Stomach (tissue), 9 donors: ENCODE data around the gene PELI2. TPM values are rescaled to one million over a fixed set of nuclear protein-coding genes. Genes with fewer than 3 reads are reported as not detected.

Experiments
- DNase-seq, 2 donors: peaks; one replicate each; pipeline versions ENCODE4 v3.0.0 to v3.0.0-alpha.2; 2013 to 2019
- H3K27ac ChIP-seq, 5 donors: fragments of 200-600 bp in 4 of 5; sonication (generic) in 4 of 5; one replicate each; pipeline ENCODE4 v1.5.1; 2013 to 2019; ENCODE audit warnings: mild to moderate bottlenecking in 1 of 5, moderate library complexity in 1 of 5
- H3K27me3 ChIP-seq, 3 donors: fragments of 200-600 bp; sonication (generic); one replicate each; pipeline ENCODE4 v1.5.1; 2017 to 2019; ENCODE audit warnings: mixed run types in 1 of 3
- H3K36me3 ChIP-seq, 4 donors: fragments of 200-600 bp; sonication (generic); 1 replicate in 3 of 4; 2 replicates in 1 of 4; pipeline ENCODE4 v1.5.1; 2016 to 2019
- H3K4me1 ChIP-seq, 4 donors: fragments of 200-600 bp; sonication (generic); one replicate each; pipeline ENCODE4 v1.5.1; 2016 to 2019
- H3K4me3 ChIP-seq, 4 donors: fragments of 200-600 bp; sonication (generic) in 3 of 4; one replicate each; pipeline ENCODE4 v1.5.1; 2016 to 2019; ENCODE audit warnings: mild to moderate bottlenecking in 1 of 4
- H3K9me3 ChIP-seq, 4 donors: fragments of 200-600 bp; sonication (generic); one replicate each; pipeline ENCODE4 v1.5.1; 2016 to 2019
- CTCF ChIP-seq, 7 experiments: fragments of 450-650 bp in 4 of 7; fragments of 200-600 bp in 3 of 7; sonication (generic) in 3 of 7; IDR thresholded peaks; one replicate each; pipeline ENCODE4 v1.5.1; 2016 to 2019; ENCODE audit warnings: antibody characterized with exemption in 7 of 7, control low read depth in 2 of 7, mild to moderate bottlenecking in 1 of 7
- EP300 ChIP-seq: sonication (generic); formaldehyde crosslinking; IDR thresholded peaks from one replicate; pipeline ENCODE4 v1.6.1; 2017; ENCODE audit warnings: antibody characterized with exemption
- POLR2A ChIP-seq, 4 donors: fragments of 450-650 bp; IDR thresholded peaks; one replicate each; pipeline ENCODE4 v1.6.1; 2016; ENCODE audit warnings: antibody characterized with exemption in 4 of 4, control low read depth in 2 of 4, mild to moderate bottlenecking in 1 of 4, moderate library complexity in 1 of 4
- POLR2AphosphoS5 ChIP-seq, 3 donors: sonication (generic); formaldehyde crosslinking; IDR thresholded peaks; one replicate each; pipeline ENCODE4 v1.6.1; 2016; ENCODE audit warnings: antibody characterized with exemption in 3 of 3
- WGBS, 5 donors: extraction: QIAGEN DNeasy Blood & Tissue Kit in 3 of 5; methylation state at CpG; one replicate each; pipeline versions ENCODE4 v1.1.5 to v1.1.7; 2013 to 2018; 5-methylcytosine and 5-hydroxymethylcytosine counted together
- intact Hi-C: fragments of 100-400 bp; cut with DNase I; formaldehyde crosslinking; loops from one replicate; pipeline ENCODE4 v1.15.1; 2023; ENCODE audit warnings: low total_unique reads
- polyA plus RNA-seq, 3 donors: library from polyadenylated mRNA; stranded (reverse); fragments of 200-250 nt; gene quantifications; one replicate each; pipeline ENCODE4 v1.2.3, GENCODE V29; 2013
- total RNA-seq, 5 donors: library from RNA; depleted of rRNA; stranded (reverse); fragments of >200 nt; gene quantifications; one replicate each; pipeline versions ENCODE4 v1.1.0 to v1.2.3, GENCODE V29; 2014 to 2016
- donor health status: healthy with polysubstance abuse.
- donor health status: Bipolar disorder and iron deficiency.
- donor health status: healthy.

The PELI2 gene
- total and polyA plus RNA-seq, 8 donors: 3.0 to 48.3 (median 10.6) TPM

DNA sequence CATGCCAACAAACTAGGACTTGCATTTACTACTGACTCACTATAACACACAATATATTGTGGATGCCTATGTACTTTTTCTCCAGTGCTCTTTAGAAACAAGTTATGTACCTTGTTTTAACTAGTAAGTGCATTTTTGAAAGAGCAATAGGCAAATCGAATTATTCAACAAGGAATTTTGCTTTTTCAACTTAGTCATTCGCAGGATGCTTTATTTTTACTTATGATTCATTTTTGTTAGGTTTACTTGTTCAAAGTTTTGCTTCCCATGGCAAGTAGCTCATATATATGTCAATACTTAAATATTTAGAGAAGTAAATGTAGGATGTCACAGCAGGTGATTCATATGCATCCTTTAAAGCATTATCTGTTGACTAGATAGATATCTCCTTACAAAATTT lies 149.8 kb downstream of the PELI2 start:
- Histone ChIP-seq H3K27ac (no peak overlapping the region), H3K4me1 (peaks cover 0 to 1% (median 0%) of the 10 kb centered on the region in 4 donors), H3K9me3 (no peaks in the 10 kb centered on the region), H3K4me3 (no peak overlapping the region), H3K36me3 (no peaks in the 10 kb centered on the region), H3K27me3 (no peaks in the 10 kb centered on the region)
- 88 to 95% (median 90%) methylated on average over 2 of the region's 2 CpGs for WGBS, 5 donors
- no peak for DNase-seq
- TF ChIP-seq POLR2A (IDR thresholded peaks at IDR 0.05) (no peak), CTCF (IDR thresholded peaks at IDR 0.05) (no peak), EP300 (no peak), POLR2AphosphoS5 (IDR thresholded peaks at IDR 0.05) (no peak)
- intact Hi-C loops: no loop called here

DNA sequence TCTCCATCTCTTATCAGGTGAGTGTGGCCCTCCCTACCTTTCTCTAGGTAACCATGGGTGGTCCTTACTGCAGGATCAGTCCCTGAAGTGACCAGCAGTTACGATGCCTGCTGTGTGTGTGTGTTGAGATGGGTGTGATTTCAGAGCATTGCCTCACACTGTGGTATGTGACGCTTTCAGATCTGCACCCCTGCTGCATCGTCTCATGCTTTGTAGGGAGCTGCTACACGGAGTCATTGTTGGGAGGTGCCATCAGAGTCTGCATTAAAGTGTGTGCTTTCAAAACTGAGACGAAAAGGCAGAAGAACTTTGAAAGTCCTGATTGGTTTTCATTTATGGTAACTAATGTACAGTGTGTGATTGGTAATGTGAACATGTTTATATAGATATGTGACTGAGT lies 150.5 kb downstream of the PELI2 start:
- intact Hi-C loops: no loop called here
- WGBS, 5 donors: 86 to 93% (median 90%) methylated on average over 5 of the region's 5 CpGs
- no peak for DNase-seq

DNA sequence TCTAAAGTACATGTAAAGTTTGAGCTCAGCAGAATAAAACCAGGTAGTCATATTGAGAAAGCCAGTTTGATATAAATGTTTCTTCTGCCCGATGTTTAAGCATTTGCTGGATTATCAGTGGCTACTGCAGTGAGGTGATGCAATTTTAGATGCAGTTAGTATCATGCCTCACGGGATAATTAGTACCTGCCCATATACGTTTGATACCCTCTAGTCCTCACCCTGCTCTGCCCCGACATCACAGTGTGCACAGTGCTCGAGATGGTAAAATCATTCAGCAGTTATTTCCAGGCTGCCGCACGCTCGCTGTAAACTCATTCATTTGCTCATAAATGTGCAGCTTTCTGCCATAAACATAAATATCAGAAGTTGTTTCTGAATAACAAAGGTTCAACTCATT lies 152.7 kb downstream of the PELI2 start:
- intact Hi-C loops: no loop called here
- DNase-seq: no peak
- WGBS, 5 donors: 88 to 96% (median 95%) methylated on average over 8 of the region's 8 CpGs

More for the DNA sequence above, 150.5 kb downstream of the PELI2 start:
- Histone ChIP-seq H3K27ac (no peak overlapping the region), H3K4me1 (peaks cover 0 to 8% (median 0%) of the 10 kb centered on the region in 4 donors), H3K27me3 (no peaks in the 10 kb centered on the region), H3K9me3 (no peaks in the 10 kb centered on the region), H3K4me3 (no peak overlapping the region), H3K36me3 (no peaks in the 10 kb centered on the region)
- TF ChIP-seq POLR2A (IDR thresholded peaks at IDR 0.05): no peak
- no peak for TF ChIP-seq EP300
- no peak for TF ChIP-seq CTCF (IDR thresholded peaks at IDR 0.05)
- no peak for TF ChIP-seq POLR2AphosphoS5 (IDR thresholded peaks at IDR 0.05)

DNA sequence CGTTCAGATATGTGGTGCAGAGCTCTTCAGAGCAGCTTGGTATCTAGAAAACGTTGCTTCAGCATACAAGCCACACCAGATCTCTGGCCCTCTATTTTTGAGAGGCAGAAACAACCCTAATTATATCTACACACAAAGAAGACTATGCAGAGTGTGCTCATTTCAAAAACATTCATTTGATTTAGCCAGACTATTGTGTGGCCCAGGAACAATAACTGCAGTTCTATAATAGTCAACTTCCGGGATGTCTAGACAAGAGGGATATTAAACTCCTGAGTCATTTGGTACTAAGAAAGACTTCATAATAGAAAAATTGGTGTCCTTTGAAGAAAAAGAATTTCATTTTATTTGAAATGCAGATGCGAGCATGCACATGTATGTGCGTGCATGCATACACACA lies 153.8 kb downstream of the PELI2 start:
- no peak for DNase-seq
- Histone ChIP-seq H3K36me3 (no peaks in the 10 kb centered on the region), H3K4me3 (no peak overlapping the region), H3K9me3 (no peaks in the 10 kb centered on the region), H3K27ac (no peak overlapping the region), H3K4me1 (peaks cover 0 to 9% (median 0%) of the 10 kb centered on the region in 4 donors), H3K27me3 (no peaks in the 10 kb centered on the region)
- 80 to 88% (median 88%) methylated on average over 5 of the region's 5 CpGs for WGBS, 5 donors
- TF ChIP-seq CTCF (IDR thresholded peaks at IDR 0.05) (no peak), POLR2AphosphoS5 (IDR thresholded peaks at IDR 0.05) (no peak), POLR2A (IDR thresholded peaks at IDR 0.05) (no peak), EP300 (no peak)
- intact Hi-C loops: no loop called here

More for the DNA sequence above, 152.7 kb downstream of the PELI2 start:
- Histone ChIP-seq H3K36me3 (no peaks in the 10 kb centered on the region), H3K9me3 (no peaks in the 10 kb centered on the region), H3K4me3 (no peak overlapping the region), H3K27me3 (no peaks in the 10 kb centered on the region), H3K4me1 (peaks cover 0 to 9% (median 0%) of the 10 kb centered on the region in 4 donors), H3K27ac (no peak overlapping the region)
- TF ChIP-seq EP300 (no peak), POLR2A (IDR thresholded peaks at IDR 0.05) (no peak), CTCF (IDR thresholded peaks at IDR 0.05) (no peak), POLR2AphosphoS5 (IDR thresholded peaks at IDR 0.05) (no peak)
